KMS-11 (cell line): ENCODE data around the gene ELL2.

Experiments
- H2AFZ ChIP-seq: fragments of 200-600 bp; sonication (generic); 2 replicates; pipeline ENCODE4 v1.6.1; 2016; ENCODE audit warnings: antibody characterized with exemption, mixed run types, low read depth
- H3K27ac ChIP-seq: fragments of 200-600 bp; sonication (generic); 2 replicates; pipeline ENCODE4 v1.6.1; 2016; ENCODE audit warnings: mild to moderate bottlenecking, mixed run types
- H3K27me3 ChIP-seq: fragments of 200-600 bp; sonication (generic); 2 replicates; pipeline ENCODE4 v1.6.1; 2017; ENCODE audit warnings: mild to moderate bottlenecking, low read depth, mixed run types, moderate library complexity; ENCODE audit not compliant: insufficient read depth
- H3K36me3 ChIP-seq: fragments of 200-600 bp; sonication (generic); 2 replicates; pipeline ENCODE4 v1.6.1; 2017; ENCODE audit warnings: mild to moderate bottlenecking, mixed run types; ENCODE audit not compliant: insufficient read depth
- H3K4me1 ChIP-seq: fragments of 200-600 bp; sonication (generic); 2 replicates; pipeline ENCODE4 v1.6.1; 2016; ENCODE audit warnings: mild to moderate bottlenecking, low read depth, mixed run types; ENCODE audit not compliant: poor library complexity, severe bottlenecking
- H3K4me2 ChIP-seq: fragments of 200-600 bp; sonication (generic); 2 replicates; pipeline ENCODE4 v1.7.0; 2016; ENCODE audit warnings: mild to moderate bottlenecking, mixed run types
- H3K4me3 ChIP-seq: fragments of 200-600 bp; sonication (generic); IDR thresholded peaks from 2 replicates; pipeline ENCODE4 v1.6.1; 2017; ENCODE audit warnings: low read depth, low read length, mixed read lengths; ENCODE audit not compliant: insufficient read depth
- H3K79me2 ChIP-seq: fragments of 200-600 bp; sonication (generic); 2 replicates; pipeline ENCODE4 v1.6.1; 2016; ENCODE audit warnings: low read depth, mixed run types; ENCODE audit not compliant: insufficient read depth
- H3K9ac ChIP-seq: fragments of 200-600 bp; sonication (generic); 2 replicates; pipeline ENCODE4 v1.6.1; 2016; ENCODE audit warnings: mild to moderate bottlenecking, mixed run types
- H4K20me1 ChIP-seq: fragments of 200-600 bp; sonication (generic); 2 replicates; pipeline ENCODE4 v1.6.1; 2016; ENCODE audit warnings: mild to moderate bottlenecking, mixed run types; ENCODE audit not compliant: insufficient read depth
- TF ChIP-seq, protein P1 (sequence below): fragments of 200-600 bp; sonication (generic); conservative IDR thresholded peaks from 2 replicates; pipeline ENCODE4 v1.6.1; 2017; ENCODE audit warnings: low read depth, mild to moderate bottlenecking, antibody characterized with exemption, low read length, moderate library complexity, mixed read lengths

The ELL2 gene

DNA sequence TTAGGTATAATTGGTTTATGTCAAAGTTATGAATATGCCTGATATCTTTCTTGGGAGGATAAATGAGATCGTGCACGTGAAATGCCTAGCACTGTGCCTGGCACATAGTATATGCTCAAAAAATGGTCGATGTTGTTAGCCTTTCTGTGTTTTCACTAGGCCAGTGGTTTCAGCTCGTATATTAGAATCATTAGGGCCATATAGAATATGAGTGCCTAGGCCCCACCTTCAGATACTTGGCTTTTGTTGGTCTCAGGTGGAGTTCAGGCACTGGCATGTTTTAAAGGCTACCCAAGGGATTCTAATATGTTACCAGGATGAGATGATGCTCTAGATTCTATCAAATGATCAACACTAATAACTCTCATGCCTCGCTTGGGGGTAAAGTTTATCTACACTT lies 56.8 kb downstream of the ELL2 start:
- H3K9ac ChIP-seq: no peak overlapping the region
- no peak overlapping the region for H3K4me2 ChIP-seq
- no peaks in the 10 kb centered on the region for H3K27me3 ChIP-seq
- no peak overlapping the region for H3K27ac ChIP-seq
- H3K4me1 ChIP-seq: peaks cover 51% of the 10 kb centered on the region
- TF ChIP-seq, protein P1, sequence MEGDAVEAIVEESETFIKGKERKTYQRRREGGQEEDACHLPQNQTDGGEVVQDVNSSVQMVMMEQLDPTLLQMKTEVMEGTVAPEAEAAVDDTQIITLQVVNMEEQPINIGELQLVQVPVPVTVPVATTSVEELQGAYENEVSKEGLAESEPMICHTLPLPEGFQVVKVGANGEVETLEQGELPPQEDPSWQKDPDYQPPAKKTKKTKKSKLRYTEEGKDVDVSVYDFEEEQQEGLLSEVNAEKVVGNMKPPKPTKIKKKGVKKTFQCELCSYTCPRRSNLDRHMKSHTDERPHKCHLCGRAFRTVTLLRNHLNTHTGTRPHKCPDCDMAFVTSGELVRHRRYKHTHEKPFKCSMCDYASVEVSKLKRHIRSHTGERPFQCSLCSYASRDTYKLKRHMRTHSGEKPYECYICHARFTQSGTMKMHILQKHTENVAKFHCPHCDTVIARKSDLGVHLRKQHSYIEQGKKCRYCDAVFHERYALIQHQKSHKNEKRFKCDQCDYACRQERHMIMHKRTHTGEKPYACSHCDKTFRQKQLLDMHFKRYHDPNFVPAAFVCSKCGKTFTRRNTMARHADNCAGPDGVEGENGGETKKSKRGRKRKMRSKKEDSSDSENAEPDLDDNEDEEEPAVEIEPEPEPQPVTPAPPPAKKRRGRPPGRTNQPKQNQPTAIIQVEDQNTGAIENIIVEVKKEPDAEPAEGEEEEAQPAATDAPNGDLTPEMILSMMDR: no peak
- peaks cover 11% of the 10 kb centered on the region; the same call in 1 of the 2 replicates for H3K79me2 ChIP-seq
- H4K20me1 ChIP-seq: no peaks in the 10 kb centered on the region
- no peak overlapping the region for H2AFZ ChIP-seq
- H3K36me3 ChIP-seq: peaks cover 9% of the 10 kb centered on the region; the same call in 1 of the 2 replicates
- H3K4me3 ChIP-seq: no peak overlapping the region

DNA sequence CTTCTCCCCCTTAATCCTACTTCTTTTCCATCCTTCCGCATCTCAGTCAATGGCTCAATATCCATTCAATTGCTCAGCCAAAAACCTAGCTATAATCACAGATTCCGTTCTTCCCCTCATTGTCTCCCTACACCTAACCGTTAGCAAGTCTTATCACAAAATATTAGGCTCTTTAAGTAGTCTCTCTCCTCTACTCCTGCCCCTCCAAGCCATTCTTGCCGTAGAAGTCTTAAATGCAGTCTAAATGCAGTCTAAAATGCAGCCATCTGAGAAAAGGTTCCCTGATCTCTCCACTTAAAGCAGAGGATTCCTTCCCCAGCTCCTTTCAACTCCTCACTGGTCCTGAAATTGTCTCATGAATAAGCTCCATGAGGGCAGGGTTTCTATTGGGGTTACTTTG lies 57.8 kb downstream of the ELL2 start:
- H2AFZ ChIP-seq: no peak overlapping the region
- H3K4me3 ChIP-seq: no peak overlapping the region
- TF ChIP-seq, protein P1: no peak
- H3K4me1 ChIP-seq: peaks cover 41% of the 10 kb centered on the region
- H3K79me2 ChIP-seq: peaks cover 8% of the 10 kb centered on the region; the same call in 1 of the 2 replicates
- H3K4me2 ChIP-seq: no peak overlapping the region
- no peaks in the 10 kb centered on the region for H3K27me3 ChIP-seq
- H4K20me1 ChIP-seq: no peaks in the 10 kb centered on the region
- no peak overlapping the region for H3K9ac ChIP-seq
- H3K27ac ChIP-seq: no peak overlapping the region
- peaks cover 9% of the 10 kb centered on the region; the same call in 1 of the 2 replicates for H3K36me3 ChIP-seq

DNA sequence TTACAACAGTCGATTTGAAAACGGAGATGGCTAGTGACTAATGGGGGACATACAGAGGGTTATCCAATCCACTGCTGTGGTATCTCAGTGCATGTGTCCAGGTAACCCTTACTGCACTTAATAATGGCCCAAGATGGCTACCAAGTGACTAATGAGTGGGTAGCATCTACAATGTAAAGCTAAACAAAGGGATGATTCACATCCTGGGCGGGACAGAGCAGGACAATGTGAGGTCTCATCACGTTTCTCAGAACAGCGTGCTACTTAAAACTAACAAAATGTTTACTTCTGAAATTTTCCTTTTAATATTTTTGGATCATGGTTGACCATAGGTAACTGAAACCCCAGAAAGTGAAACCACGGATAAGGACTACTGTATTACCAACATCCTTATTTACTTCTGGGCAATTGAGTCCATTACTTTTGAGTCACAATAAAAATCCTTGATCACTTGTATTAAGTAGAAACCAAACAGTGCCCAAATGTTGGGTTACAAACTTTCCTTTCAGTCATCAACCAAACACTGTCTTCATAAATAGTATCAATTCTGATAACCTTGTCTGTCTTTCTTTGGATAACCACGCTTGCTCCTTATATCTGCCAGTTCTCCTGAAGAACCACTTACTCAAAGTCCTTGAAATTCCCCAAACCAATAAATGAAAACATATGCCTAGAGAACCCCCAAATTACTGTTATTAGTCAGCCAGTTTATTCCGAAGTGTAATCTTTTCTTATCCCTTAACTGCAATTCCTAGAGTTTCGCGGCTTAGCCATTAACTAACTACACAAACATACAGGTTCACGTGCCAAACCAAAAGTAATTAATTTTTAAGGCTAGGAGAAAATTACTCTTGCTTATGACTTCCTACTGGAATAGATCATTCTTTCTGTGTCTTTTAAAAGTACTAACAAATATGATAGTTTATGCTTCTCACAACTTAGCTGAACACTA lies 59.7 kb downstream of the ELL2 start:
- no peak overlapping the region for H3K27ac ChIP-seq
- no peaks in the 10 kb centered on the region for H4K20me1 ChIP-seq
- peaks cover 9% of the 10 kb centered on the region; the same call in 1 of the 2 replicates for H3K36me3 ChIP-seq
- H3K4me2 ChIP-seq: no peak overlapping the region
- H3K27me3 ChIP-seq: no peaks in the 10 kb centered on the region
- 0 out of 2 replicates have a peak, but pooled peaks cover 5% of the 10 kb centered on the region for H3K79me2 ChIP-seq
- H3K4me3 ChIP-seq: no peak overlapping the region
- TF ChIP-seq, protein P1: no peak
- peaks cover 24% of the 10 kb centered on the region for H3K4me1 ChIP-seq
- no peak overlapping the region for H3K9ac ChIP-seq
- no peak overlapping the region for H2AFZ ChIP-seq

DNA sequence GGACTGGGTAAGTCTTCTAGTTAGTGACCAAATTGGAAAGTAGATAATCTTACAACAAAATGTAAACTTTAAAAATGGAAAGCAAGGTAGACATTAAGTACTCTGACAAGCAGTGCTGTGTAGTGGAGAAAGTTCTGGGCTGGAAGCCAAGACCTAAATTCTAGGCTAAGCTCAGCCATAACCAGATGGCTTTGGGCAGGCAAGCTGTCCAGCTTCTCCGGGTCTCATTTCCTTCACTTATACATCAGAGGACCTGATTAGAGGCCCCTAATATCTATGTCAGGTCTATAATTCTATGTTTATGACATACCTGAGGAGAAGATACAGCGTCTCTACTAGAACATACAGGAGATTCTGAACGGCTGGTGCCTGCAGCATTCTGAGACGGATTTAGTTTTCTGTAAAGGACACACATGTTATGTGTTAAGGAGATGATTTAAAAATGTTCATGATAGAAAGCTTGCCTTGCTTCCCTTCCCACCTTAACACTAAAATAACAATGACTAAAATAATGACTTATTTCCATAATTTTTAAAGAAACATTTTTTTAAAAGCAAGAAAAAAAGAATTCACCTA lies 61.2 kb downstream of the ELL2 start:
- Histone ChIP-seq H3K36me3 (peaks cover 9% of the 10 kb centered on the region; the same call in 1 of the 2 replicates), H3K4me3 (no peak overlapping the region), H4K20me1 (no peaks in the 10 kb centered on the region), H3K27ac (no peak overlapping the region), H3K4me2 (no peak overlapping the region), H3K27me3 (no peaks in the 10 kb centered on the region), H3K4me1 (peaks cover 19% of the 10 kb centered on the region), H3K9ac (no peak overlapping the region), H2AFZ (no peak overlapping the region), H3K79me2 (0 out of 2 replicates have a peak, but pooled peaks cover 5% of the 10 kb centered on the region)
- TF ChIP-seq, protein P1: no peak
